ENCODE data around the gene KANSL2.
"Not testable (repeated sequence)": the region's sequence is repeated elsewhere in the genome, so short reads cannot be mapped to it uniquely, and the experiment has no call there.

Gene KANSL2

DNA sequence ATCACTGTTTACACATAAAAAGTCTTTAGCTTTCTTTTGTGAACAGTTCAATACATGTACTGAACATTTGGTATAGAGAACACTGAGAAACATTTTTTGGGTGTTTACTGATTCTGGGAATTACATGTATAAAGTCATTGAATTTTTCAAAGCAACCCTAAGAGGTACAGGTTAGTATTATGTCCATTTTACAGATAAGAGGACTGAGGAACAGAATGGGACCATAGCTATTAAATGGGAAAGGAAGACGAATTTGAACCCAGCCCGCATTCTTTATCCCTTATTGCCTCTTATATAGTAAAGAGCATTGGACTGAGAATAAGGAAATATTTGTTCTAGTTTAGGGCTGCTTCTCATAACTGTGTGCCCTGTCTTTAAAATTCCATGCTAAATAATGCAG lies 889 bp upstream of the KANSL2 start:
- DNase-seq: no peak

DNA sequence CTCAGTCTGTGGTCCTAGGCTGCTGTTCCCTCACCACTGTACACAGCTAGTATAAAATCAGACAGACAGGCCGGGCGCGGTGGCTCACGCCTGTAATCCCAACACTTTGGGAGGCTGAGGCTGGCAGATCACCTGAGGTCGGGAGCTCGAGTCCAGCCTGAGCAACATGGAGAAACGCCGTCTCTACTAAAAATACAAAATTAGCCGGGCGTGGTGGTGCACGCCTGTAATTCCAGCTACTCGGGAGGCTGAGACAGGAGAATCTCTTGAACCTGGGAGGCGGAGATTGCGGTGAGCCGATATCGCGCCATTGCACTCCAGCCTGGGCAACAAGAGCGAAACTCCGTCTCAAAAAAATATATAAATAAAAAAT lies 481 bp upstream of the KANSL2 start:
- not testable (repeated sequence) for DNase-seq

DNA sequence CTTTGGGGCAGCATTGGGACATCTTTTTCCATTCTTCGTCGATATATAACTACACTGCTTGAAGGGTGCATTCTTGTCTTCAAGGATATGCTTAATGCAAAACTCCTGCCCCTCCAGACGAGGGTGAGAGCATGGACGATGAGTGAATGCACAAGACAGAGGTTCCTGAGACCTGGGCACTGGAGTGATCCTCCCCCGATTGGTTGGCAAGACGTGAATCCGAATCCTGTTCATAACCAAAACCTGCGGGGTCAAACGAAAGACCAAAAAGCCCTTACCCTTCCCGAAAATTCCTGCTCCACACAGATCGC lies 684 bp downstream of the KANSL2 start:
- DNase-seq: peak in 1 of 3 experiments; percentile 60

DNA sequence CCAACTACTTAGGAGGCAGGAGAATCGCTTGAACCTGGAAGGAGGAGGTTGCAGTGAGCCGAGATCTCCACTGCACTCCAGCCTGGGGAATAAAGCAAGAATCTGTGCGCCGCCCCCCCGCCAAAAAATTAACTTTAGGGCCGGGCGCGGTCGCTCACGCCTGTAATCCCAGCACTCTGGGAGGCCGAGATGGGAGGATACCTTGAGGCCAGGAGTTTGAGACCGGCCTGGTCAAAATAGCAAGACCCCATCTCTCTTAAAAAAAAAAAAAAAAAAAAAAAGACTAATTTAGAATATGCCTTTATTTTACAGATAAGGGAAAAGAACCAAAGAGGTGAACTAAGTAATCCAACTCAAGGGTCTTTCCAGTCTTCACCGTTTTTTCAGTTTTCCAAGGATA lies 1.2 kb downstream of the KANSL2 start:
- no peak for DNase-seq

DNA sequence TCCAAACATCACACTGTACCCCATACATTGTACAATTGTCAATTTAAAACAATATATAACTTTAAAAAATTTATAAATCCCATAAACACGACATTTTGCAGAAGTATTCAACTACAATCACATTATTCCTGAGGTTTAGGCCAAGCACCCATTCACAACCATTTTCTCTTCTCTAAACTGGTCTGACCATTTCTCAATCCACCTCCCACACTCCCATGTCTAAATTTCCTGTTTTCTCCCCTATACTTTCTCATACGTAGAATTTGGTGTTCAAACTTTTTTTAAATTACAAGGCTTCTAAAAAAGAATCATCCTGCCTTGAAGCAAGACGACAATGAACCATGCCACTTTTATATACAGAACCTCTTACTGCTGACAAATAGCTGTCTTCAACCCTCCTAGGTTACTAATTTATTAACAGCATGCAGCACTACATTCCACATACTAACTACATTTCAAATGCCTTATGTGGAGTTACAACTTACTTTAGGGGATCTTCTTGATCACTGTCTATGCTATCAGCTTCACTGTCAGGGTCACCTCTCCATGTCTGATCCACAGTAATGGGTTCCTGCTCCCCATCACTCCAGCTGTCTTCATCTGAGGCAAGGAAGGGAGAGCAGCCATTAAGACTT lies 3.4 kb downstream of the KANSL2 start:
- no peak for DNase-seq

DNA sequence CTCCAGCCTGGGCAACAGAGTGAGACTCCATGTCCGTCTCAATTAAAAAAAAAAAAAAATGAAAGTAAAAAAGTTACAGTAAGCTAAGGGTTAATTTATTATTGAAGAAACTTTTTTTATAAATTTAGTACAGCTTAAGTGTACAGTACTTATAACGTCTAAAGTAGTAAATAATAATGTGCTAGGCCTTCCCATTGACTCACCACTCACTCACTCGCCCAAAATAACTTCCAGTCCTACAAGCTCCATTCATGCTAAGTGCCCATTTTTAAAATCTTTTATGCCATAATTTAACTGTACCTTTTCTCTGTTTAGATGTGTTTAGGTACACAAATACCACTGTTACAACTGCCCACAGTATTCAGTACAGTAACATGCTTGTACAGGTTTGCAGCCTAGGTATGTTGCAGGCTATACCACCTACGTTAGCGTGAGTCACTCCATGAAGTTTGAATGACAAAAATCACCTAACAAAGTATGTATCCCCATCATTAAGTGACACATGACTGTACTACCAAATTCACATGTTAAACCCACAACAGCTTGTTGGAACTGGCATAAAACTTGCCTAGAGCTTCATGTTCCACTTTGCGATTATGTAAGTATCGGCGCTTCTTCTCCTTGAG lies 10.7 kb downstream of the KANSL2 start:
- no peak for DNase-seq

DNA sequence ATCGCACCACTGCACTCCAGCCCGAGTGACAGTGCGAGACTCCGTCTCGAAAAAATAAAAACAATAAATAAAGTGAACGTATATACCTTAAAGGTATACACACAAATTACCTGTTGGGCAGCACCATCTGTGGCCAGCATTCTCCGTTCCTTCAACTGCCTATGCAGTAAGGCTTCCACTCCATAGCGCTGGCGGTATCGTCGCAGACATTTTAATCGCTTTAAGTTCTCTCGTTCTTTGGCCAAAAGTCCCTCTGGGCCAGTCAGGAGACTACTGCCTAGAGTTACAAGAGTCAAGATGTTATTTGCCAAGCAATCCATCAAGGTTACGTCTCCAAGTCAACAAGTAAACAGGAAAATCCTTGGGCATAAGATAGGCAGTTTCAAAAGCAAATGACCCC lies 13.0 kb downstream of the KANSL2 start:
- DNase-seq: no peak

DNA sequence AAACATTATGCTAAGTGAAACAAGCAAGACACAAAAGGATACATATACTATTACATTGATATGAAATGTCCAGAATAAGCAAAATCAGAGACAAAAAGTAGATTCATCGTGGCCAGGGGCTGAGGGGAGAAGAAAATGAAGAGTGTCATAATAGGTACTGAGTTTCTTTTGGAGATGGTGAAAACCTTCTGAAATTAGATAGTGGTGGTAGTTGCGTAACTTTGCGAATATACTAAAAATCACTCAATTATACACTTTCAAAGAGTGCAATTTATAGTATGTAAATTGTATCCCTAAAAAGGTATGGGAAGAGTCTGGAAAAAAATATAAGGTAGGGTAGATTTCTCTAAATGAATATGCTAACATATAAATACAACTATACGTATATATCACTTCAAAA lies 22.2 kb downstream of the KANSL2 start:
- no peak for DNase-seq

DNA sequence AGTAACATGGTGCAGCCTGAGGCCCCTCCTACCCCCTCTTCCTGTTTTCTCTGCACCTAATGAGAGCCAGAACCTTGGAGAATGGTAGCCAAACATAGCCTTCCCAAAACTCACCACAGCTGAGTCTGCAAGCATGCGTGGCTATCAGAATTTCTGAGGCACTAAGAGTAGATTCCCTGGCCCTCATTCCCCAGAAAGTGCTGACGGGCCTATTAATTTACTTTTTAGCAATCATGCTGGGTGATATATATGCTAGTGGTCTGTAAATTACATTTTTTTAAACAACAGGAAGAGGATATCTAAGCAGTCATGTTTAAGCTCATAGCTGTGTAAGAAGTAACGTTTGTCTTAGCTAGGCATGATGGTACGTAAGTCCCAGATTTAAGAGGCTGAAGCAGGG lies 30.4 kb downstream of the KANSL2 start:
- no peak for DNase-seq

DNA sequence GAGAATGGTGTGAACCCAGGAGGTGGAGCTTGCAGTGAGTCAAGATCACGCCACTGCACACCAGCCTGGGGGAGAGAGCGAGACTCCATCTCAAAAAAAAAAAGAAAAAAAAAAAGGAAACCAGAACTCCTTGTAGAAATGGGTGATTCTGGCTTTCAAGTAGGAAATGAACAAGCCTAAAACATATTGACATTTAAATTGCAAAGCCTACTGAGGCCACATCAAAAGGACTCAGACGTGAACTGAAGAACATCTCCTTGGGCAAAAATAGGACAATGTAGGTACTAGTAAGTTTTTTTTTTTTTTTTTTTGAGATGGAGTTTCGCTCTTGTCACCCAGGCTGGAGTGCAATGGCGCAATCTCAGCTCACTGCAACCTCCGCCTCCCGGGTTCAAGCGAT lies 36.7 kb downstream of the KANSL2 start:
- DNase-seq: not testable (repeated sequence)

DNA sequence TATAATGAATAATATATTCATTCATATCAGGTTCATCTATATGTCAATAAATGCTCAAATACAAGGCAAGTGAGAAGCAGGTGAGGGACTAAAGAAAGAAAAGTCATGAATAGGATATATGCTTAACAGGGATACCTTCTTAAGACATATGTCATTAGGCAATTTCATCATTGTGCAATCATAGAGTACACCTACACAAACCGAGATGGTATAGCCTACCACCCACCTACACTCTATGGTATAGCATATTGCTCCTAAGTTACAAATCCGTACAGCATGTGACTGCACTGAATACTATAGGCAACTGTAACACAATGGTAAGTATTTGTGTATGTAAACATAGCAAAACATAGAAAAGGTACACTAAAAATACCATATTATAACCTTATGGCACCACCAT lies 39.0 kb downstream of the KANSL2 start:
- DNase-seq: no peak

DNA sequence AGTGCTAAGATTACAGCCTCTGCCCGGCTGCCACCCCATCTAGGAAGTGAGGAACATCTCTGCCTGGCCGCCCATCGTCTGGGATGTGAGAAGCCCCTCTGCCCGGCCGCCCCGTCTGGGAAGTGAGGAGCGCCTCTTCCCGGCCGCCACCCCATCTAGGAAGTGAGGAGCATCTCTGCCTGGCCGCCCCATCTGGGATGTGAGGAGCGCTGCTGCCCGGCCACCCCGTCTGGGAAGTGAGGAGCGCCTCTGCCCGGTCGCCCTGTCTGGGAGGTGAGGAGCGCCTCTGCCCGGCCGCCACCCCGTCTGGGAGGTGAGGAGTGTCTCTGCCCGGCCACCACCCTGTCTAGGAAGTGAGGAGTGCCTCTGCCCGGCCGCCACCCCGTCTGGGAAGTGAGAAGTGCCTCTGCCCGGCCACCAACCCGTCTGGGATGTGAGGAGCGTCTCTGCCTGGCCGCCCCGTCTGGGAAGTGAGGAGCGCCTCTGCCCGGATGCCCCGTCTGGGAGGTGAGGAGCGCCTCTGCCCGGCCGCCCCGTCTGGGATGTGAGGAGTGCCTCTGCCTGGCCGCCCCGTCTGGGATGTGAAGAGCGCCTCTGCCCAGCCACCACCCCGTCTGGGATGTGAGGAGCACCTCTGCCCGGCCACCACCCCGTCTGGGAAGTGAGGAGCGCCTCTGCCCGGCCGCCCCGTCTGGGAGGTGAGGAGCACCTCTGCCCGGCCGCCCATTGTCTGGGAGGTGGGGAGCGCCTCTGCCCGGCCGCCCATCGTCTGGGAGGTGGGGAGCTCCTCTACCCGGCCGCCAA lies 40.1 kb downstream of the KANSL2 start:
- DNase-seq: not testable (repeated sequence)

DNA sequence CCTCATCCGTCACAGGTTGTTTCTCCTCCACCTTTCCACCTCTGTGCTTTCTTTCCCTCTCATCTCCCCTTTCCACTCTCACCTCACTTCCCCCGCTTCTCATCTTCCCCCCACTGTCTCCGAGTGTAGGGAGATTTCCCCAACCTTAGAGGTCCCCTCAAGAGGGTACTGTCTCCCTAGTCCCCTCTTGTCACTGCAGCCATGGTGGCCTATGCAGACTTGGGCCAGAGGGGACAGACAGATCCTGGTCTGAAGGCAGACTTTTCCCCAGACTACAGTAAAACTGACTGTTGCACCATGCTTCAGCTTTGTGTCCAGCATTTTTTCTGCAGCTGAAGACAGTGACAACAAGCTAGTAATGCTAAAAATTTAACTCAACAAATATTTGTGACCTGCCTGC lies 41.2 kb downstream of the KANSL2 start:
- DNase-seq: no peak

DNA sequence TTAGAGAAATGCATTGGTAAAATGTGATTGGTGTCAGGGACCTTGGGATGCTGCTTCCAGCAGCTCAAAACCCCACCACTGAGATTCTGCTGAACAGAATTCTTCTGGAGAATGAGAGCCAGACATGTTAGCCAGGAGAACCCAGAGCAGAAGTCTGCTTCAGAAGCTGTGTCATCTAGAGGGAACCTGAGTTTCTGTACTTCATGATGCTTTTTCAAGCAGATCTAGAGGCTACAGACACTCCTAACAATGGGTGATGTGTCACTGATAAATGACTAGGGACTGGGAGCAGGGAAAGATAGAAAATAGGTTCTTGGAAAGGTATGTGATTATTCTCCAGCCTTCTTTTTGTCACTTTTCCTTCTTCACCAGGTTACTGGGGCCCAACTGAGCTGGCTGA lies 41.6 kb downstream of the KANSL2 start:
- no peak for DNase-seq

DNA sequence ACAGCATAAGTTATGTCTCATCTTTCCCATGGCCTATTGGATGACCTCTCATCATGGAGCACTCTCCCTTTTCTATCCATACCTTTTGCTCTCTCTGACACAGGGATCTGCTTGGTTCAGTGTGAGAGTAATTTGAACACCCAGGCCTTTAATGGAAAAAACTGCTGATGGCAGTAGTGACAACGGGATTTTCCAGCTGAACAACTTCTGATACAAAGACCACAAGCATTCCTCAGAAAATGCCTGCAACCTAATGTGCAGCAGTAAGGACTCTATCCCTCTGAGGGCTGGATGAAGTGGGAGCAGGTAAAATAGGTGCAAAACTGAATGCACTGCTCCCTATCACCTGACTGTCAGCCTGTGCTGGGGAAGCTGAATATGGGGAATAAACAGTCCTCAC lies 51.0 kb downstream of the KANSL2 start:
- DNase-seq: no peak

DNA sequence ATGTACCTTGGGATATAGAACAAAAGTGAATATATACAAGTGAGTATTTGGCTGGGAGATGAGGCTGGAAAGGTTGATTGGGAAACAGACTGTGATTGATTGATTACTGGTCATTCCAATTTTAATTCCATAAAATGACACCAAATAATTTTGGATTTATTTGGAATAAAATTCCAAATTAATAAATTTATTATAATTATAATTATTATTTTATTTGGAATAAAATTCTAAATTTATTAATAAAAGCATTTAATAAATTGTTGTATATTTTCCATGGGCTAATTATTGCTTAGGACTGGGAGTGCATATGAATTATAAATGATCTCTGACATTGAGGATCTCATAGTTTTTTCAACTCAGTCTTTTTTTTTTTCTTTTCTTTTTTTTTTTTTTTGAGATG lies 51.7 kb downstream of the KANSL2 start:
- no peak for DNase-seq

DNA sequence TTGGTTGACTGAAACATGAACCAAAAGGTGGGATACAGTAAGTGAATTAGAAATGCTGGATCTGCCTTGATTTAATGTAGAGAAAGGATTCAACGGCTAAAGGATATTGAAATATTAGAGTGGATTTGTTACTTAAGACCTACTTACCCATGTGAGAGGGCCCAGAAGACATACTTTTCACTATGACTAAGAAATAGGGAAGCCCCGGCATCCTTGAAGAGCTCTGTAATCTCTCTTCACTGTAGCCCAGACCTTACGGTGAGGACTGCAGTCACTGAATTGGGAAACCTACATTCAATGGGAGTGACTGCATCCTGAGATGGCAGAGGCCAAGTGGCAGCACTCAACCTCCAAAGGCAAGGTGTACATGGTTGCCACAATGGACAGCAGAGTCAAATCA lies 52.5 kb downstream of the KANSL2 start:
- no peak for DNase-seq

DNA sequence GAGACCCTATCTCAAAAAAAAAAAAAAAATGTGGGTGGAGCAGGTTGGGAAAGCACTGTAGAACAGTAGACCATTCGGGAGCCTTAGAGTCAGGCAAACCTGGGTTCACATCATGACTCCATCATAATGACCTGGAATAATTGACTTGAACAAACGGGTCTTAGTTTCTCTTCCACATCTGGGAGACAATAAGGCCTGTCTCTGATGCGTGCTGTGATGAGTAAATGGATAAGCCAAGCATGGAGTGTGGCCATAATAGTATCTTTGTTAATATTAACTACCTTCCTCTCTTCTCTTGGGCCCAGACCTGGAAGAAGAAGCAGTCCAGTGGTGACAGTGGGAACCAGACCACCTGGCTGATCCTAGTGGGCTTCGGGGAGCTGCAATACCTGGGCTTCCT lies 54.5 kb downstream of the KANSL2 start:
- DNase-seq: no peak

DNA sequence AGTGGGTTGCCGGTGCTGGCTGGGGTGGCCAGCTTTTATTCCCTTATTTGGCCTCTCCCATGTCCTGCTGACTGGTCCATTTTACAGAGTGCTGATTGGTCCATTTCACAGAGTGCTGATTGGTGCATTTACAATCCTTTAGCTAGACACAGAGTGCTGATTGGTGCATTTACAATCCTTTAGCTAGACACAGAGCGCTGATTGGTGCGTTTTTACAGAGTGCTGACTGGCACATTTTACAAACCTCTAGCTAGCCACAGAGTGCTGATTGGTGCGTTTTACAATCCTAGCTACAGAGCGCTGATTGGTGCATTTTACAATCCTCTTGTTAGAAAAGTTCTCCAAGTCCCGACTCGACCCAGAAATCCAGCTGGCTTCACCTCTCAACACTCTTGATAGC lies 59.0 kb downstream of the KANSL2 start:
- DNase-seq: not testable (repeated sequence)

DNA sequence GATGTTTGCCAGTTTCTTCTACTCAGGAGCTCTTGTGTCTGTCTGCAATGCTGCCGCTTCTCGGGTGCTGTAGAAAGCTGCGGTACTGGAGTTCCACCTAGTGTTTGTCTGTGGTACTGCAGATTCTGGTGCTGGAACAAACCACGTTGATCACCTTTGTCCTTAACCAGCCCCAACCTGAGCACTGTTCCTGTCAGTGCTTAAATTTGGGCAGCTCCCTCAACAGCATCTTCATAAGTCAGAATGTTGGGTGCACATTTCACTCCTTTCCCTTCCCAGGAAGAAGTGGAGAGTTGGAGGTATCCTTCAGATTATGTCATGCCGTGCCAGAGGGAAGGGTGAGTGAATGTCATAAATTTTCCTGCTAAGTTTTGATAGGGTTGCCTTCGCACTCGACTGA lies 63.5 kb downstream of the KANSL2 start:
- DNase-seq: peak; percentile 76 to 91 (median 84)

DNA sequence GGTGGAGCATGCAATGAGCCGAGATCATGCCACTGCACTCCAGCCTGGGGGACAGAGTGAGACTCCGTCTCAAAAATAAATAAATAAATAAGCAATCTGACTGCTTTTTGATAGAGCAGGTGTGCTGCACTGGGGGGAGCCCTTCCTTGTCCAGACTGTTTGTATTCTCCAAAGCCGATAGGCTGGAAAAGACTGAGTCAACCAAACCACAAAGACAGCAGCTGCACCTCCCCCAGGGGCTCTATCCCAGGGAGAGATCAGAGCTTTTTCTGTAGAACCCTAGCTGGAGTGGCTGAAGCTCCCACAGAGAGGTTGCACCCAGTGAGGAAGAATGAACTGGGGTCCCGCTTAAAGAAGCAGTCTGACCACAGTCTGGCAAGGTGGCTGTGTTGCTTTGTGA lies 66.4 kb downstream of the KANSL2 start:
- DNase-seq: peak in 1 of 3 experiments; percentile 18

DNA sequence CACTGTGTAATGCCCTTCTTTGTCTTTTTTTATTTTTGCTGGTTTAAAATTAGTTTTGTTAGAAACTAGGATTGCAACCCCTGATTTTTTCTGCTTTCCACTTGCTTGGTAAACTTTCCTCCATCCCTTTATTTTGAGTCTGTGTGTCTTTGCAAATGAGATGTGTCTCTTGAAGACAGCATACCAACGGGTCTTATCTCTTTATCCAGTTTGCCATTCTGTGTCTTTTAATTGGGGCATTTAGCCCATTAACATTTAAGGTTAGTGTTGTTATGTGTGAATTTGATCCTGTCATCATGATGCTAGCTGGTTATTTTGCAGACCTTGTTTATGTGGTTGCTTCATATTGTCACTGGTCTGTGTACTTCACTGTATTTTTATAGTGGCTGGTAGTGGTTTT lies 68.7 kb downstream of the KANSL2 start:
- no peak for DNase-seq

Measured in NCI-H1417 (cell line).